Hepatocyte (in vitro differentiated cells): Measurements from ENCODE around the gene CHST11. TPM values are rescaled to one million over a fixed set of nuclear protein-coding genes. Genes with fewer than 3 reads are reported as not detected.

Experiments used
- DNase-seq: peaks from one replicate; pipeline ENCODE4 v3.0.0-alpha.2; 2016; ENCODE audit warnings: low spot score
- H2AFZ ChIP-seq: fragments of 200-600 bp; sonication (generic); 2 replicates; pipeline ENCODE4 v1.6.0; 2016; ENCODE audit warnings: antibody characterized with exemption, mild to moderate bottlenecking
- H3K27ac ChIP-seq: fragments of 200-600 bp; sonication (generic); 2 replicates; pipeline ENCODE4 v1.5.1; 2016; ENCODE audit warnings: mild to moderate bottlenecking
- H3K27me3 ChIP-seq: fragments of 200-600 bp; sonication (generic); 2 replicates; pipeline ENCODE4 v1.6.1; 2016
- H3K36me3 ChIP-seq: fragments of 200-600 bp; sonication (generic); replicated peaks from 2 replicates; pipeline ENCODE4 v1.5.1; 2016; ENCODE audit warnings: low read depth; ENCODE audit not compliant: insufficient read depth
- H3K4me1 ChIP-seq: fragments of 200-600 bp; sonication (generic); 2 replicates; pipeline ENCODE4 v1.5.1; 2016; ENCODE audit warnings: mild to moderate bottlenecking, moderate library complexity; ENCODE audit not compliant: insufficient read depth
- H3K4me2 ChIP-seq: fragments of 200-600 bp; sonication (generic); 2 replicates; pipeline ENCODE4 v1.6.0; 2016
- H3K4me3 ChIP-seq: fragments of 200-600 bp; sonication (generic); 2 replicates; pipeline ENCODE4 v1.5.1; 2016; ENCODE audit warnings: mild to moderate bottlenecking
- H3K79me2 ChIP-seq: fragments of 200-600 bp; sonication (generic); 2 replicates; pipeline ENCODE4 v1.6.0; 2017; ENCODE audit warnings: mild to moderate bottlenecking
- H3K9me2 ChIP-seq: fragments of 200-600 bp; sonication (generic); replicated peaks from 2 replicates; pipeline ENCODE4 v1.6.0; 2017; ENCODE audit warnings: mild to moderate bottlenecking; ENCODE audit not compliant: insufficient read depth
- H3K9me3 ChIP-seq: fragments of 200-600 bp; sonication (generic); 2 replicates; pipeline ENCODE4 v1.5.1; 2016; ENCODE audit warnings: low read depth, mild to moderate bottlenecking
- H4K20me1 ChIP-seq: fragments of 200-600 bp; sonication (generic); 2 replicates; pipeline ENCODE4 v1.6.0; 2016; ENCODE audit warnings: mild to moderate bottlenecking; ENCODE audit not compliant: insufficient read depth, poor library complexity, severe bottlenecking
- CTCF ChIP-seq: fragments of 200-600 bp; sonication (generic); IDR thresholded peaks from 2 replicates; pipeline ENCODE4 v1.5.1; 2016; ENCODE audit warnings: antibody characterized with exemption, mild to moderate bottlenecking; ENCODE audit not compliant: poor library complexity
- EZH2 ChIP-seq: fragments of 200-600 bp; sonication (generic); IDR thresholded peaks from 2 replicates; pipeline ENCODE4 v1.6.1; 2016; ENCODE audit warnings: antibody characterized with exemption, mild to moderate bottlenecking, borderline replicate concordance
- EZH2phosphoT487 ChIP-seq: fragments of 200-600 bp; sonication (generic); IDR thresholded peaks from one replicate; pipeline ENCODE4 v1.6.1; 2018; ENCODE audit warnings: antibody characterized with exemption, mild to moderate bottlenecking, low read depth, moderate library complexity; ENCODE audit not compliant: unreplicated experiment, severe bottlenecking
- whole genome bisulfite sequencing: methylation state at CpG from one replicate; pipeline ENCODE4 v1.1.6; 2016; ENCODE audit warnings: low lambda C conversion rate; ENCODE audit errors: missing lambda C conversion rate; 5-methylcytosine and 5-hydroxymethylcytosine counted together
- polyA plus RNA-seq: library from polyadenylated mRNA; unstranded; fragments of >200 nt; fragmentation: Nextera tagmentation; extraction: Ambion mirVana; gene quantifications from 2 replicates; pipeline ENCODE4 v1.2.1, GENCODE V29; 2016
- total RNA-seq: library from RNA; depleted of rRNA; stranded (reverse); fragments of >200 nt; gene quantifications from 2 replicates; pipeline ENCODE4 v1.2.3, GENCODE V29; 2014

The CHST11 gene
- total and polyA plus RNA-seq, 2 experiments from 2014 or later = 5.2 to 8.9 TPM

GRCh38 chr12:104490850-104491249, 34.1 kb downstream of the CHST11 start:
- no peaks in the 10 kb centered on the region for H3K9me2 ChIP-seq
- no peak for TF ChIP-seq CTCF
- TF ChIP-seq EZH2 = no peak
- H4K20me1 ChIP-seq = no peaks in the 10 kb centered on the region
- WGBS = 75% methylated on average over 3 of the region's 3 CpGs
- no peaks in the 10 kb centered on the region for H3K36me3 ChIP-seq
- H3K9me3 ChIP-seq = no peaks in the 10 kb centered on the region
- no peak for DNase-seq
- no peak overlapping the region for H3K4me3 ChIP-seq
- no peak overlapping the region for H3K4me2 ChIP-seq
- no peaks in the 10 kb centered on the region for H3K27me3 ChIP-seq
- H3K79me2 ChIP-seq = no peaks in the 10 kb centered on the region
- H3K4me1 ChIP-seq = peaks cover 5% of the 10 kb centered on the region
- H3K27ac ChIP-seq = no peak overlapping the region
- H2AFZ ChIP-seq = no peak overlapping the region

- TF ChIP-seq EZH2phosphoT487 (no peak), CTCF (no peak), EZH2 (no peak)
- Histone ChIP-seq H3K4me2 (no peak overlapping the region), H3K27ac (no peak overlapping the region), H3K4me3 (no peak overlapping the region), H3K9me3 (no peaks in the 10 kb centered on the region), H3K9me2 (no peaks in the 10 kb centered on the region), H3K36me3 (no peaks in the 10 kb centered on the region), H2AFZ (no peak overlapping the region), H3K79me2 (no peaks in the 10 kb centered on the region), H3K27me3 (no peaks in the 10 kb centered on the region), H4K20me1 (no peaks in the 10 kb centered on the region), H3K4me1 (no peaks in the 10 kb centered on the region)
- 96% methylated on average over 7 of the region's 7 CpGs for WGBS
- no peak for DNase-seq
Observed at GRCh38 chr12:104493496-104493895, 36.7 kb downstream of the CHST11 start.

- Histone ChIP-seq H3K27ac (no peak overlapping the region), H3K4me2 (peak overlapping the region; percentile 38)
Observed at GRCh38 chr12:104494137-104494792, 37.5 kb downstream of the CHST11 start.

More at GRCh38 chr12:104494137-104494792, 37.5 kb downstream of the CHST11 start:
- Histone ChIP-seq H4K20me1 (no peaks in the 10 kb centered on the region), H3K9me3 (no peaks in the 10 kb centered on the region), H3K27me3 (no peaks in the 10 kb centered on the region), H3K79me2 (no peaks in the 10 kb centered on the region), H3K9me2 (no peaks in the 10 kb centered on the region), H3K36me3 (no peaks in the 10 kb centered on the region), H3K4me1 (no peaks in the 10 kb centered on the region), H2AFZ (no peak overlapping the region), H3K4me3 (no peak overlapping the region)
- no peak for TF ChIP-seq CTCF
- TF ChIP-seq EZH2phosphoT487 = no peak
- TF ChIP-seq EZH2 = no peak
- DNase-seq = no peak
- WGBS = 75% methylated on average over 13 of the region's 13 CpGs
